ENCODE data around the gene STIM1.

Gene STIM1

GRCh38 chr11:3831378-3832239, 23.9 kb upstream of the STIM1 start:
- DNase-seq = peak; percentile 83

GRCh38 chr11:3832816-3833215, 22.6 kb upstream of the STIM1 start:
- no peak for DNase-seq

GRCh38 chr11:3833449-3833848, 22.0 kb upstream of the STIM1 start:
- no peak for DNase-seq

- no peak for DNase-seq
These were observed 21.2 kb upstream of the STIM1 start for GRCh38 chr11:3834349-3834663.

- DNase-seq = peak; percentile 87
These were observed 20.6 kb upstream of the STIM1 start for GRCh38 chr11:3834664-3835461.

GRCh38 chr11:3835751-3836150, 19.7 kb upstream of the STIM1 start:
- DNase-seq = peak; percentile 48

- peak; percentile 77 for DNase-seq
These were observed 18.6 kb upstream of the STIM1 start for GRCh38 chr11:3836903-3837302.

- DNase-seq = peak; percentile 95
These were observed 17.7 kb upstream of the STIM1 start for GRCh38 chr11:3837793-3838192.

- peak; percentile 43 for DNase-seq
These were observed 17.0 kb upstream of the STIM1 start for GRCh38 chr11:3838504-3838903.

GRCh38 chr11:3840004-3840869, 15.2 kb upstream of the STIM1 start:
- DNase-seq = peak; percentile 26

- DNase-seq = peak; percentile 98
These were observed 14.5 kb upstream of the STIM1 start, which contains the start of gene RHOG for GRCh38 chr11:3840870-3841425. Gene RHOG, minus strand, starts transcription at chr11:3840959. Its CDS starts 12,821 bp downstream, at chr11:3828138.

GRCh38 chr11:3841426-3842350, 13.8 kb upstream of the STIM1 start:
- no peak for DNase-seq

GRCh38 chr11:3843326-3843725, 12.1 kb upstream of the STIM1 start:
- no peak for DNase-seq

GRCh38 chr11:3845246-3845645, 10.2 kb upstream of the STIM1 start:
- peak; percentile 54 for DNase-seq

GRCh38 chr11:3845670-3846069, 9.8 kb upstream of the STIM1 start:
- DNase-seq = no peak

GRCh38 chr11:3849297-3849874, 6.1 kb upstream of the STIM1 start:
- DNase-seq = peak; percentile 76

GRCh38 chr11:3853545-3853842, 2.0 kb upstream of the STIM1 start:
- DNase-seq = no peak

GRCh38 chr11:3853899-3854659, 1.4 kb upstream of the STIM1 start:
- peak; percentile 66 for DNase-seq

- no peak for DNase-seq
These were observed 846 bp upstream of the STIM1 start for GRCh38 chr11:3854660-3854976.

GRCh38 chr11:3855808-3856491, 486 bp downstream of the STIM1 start:
- DNase-seq = peak; percentile 51

All from suppressor macrophage treated with lipopolysaccharide for 4 hours (primary cell).